GM19463 (cell line): Measurements from ENCODE around the gene POU6F1.
"Not testable (repeated sequence)": the region's sequence is repeated elsewhere in the genome, so short reads cannot be mapped to it uniquely, and the experiment has no call there.

Source experiments
- ATAC-seq: cut with Tn5 transposase; IDR thresholded peaks from one replicate; pipeline ENCODE4 v1.9.1; 2021; ENCODE audit warnings: mild to moderate bottlenecking, moderate library complexity; ENCODE audit not compliant: unreplicated experiment

POU6F1 gene

GRCh38 chr12:51217968-51218606, at the start of gene POU6F1:
TSS of gene POU6F1 (minus strand) at chr12:51218062. CDS start at chr12:51206836, 11,226 bp downstream.
- ATAC-seq: peak; percentile 81

- ATAC-seq: peak; percentile 44
Observed at GRCh38 chr12:51265024-51265423, 47.2 kb upstream of the POU6F1 start.

- no peak for ATAC-seq
Observed at GRCh38 chr12:51264297-51264696, 46.4 kb upstream of the POU6F1 start.

- no peak for ATAC-seq
Observed at GRCh38 chr12:51263341-51263740, 45.5 kb upstream of the POU6F1 start.

GRCh38 chr12:51262758-51263177, 44.9 kb upstream of the POU6F1 start:
- no peak for ATAC-seq

GRCh38 chr12:51259600-51259999, 41.7 kb upstream of the POU6F1 start:
- not testable (repeated sequence) for ATAC-seq

GRCh38 chr12:51254536-51254935, 36.7 kb upstream of the POU6F1 start:
- ATAC-seq: no peak

- no peak for ATAC-seq
Observed at GRCh38 chr12:51253276-51253675, 35.4 kb upstream of the POU6F1 start.

GRCh38 chr12:51247523-51248206, 29.8 kb upstream of the POU6F1 start:
- ATAC-seq: no peak

GRCh38 chr12:51246254-51246853, 28.5 kb upstream of the POU6F1 start:
- no peak for ATAC-seq

GRCh38 chr12:51245476-51246253, 27.8 kb upstream of the POU6F1 start:
- ATAC-seq: no peak

GRCh38 chr12:51244269-51244668, 26.4 kb upstream of the POU6F1 start:
- no peak for ATAC-seq

- no peak for ATAC-seq
Observed at GRCh38 chr12:51242876-51243275, 25.0 kb upstream of the POU6F1 start.

GRCh38 chr12:51242120-51242519, 24.3 kb upstream of the POU6F1 start:
- no peak for ATAC-seq

GRCh38 chr12:51240971-51241370, 23.1 kb upstream of the POU6F1 start:
- ATAC-seq: no peak

GRCh38 chr12:51238510-51239334, 20.9 kb upstream of the POU6F1 start, which contains the start of gene DAZAP2:
TSS of gene DAZAP2 (plus strand) at chr12:51238826. CDS start at chr12:51238908, 82 bp downstream.
- ATAC-seq: peak; percentile 92

- ATAC-seq: no peak
Observed at GRCh38 chr12:51238037-51238509, 20.2 kb upstream of the POU6F1 start.

GRCh38 chr12:51234530-51234929, 16.7 kb upstream of the POU6F1 start:
- no peak for ATAC-seq

- no peak for ATAC-seq
Observed at GRCh38 chr12:51232642-51233041, 14.8 kb upstream of the POU6F1 start.

- no peak for ATAC-seq
Observed at GRCh38 chr12:51229116-51229809, 11.4 kb upstream of the POU6F1 start.
